Progenitor cell of endocrine pancreas (in vitro differentiated cells): ENCODE measurements around the gene MID2. TPM values are rescaled to one million over a fixed set of nuclear protein-coding genes. Genes with fewer than 3 reads are reported as not detected.
"Not testable (repeated sequence)": the region's sequence is repeated elsewhere in the genome, so short reads cannot be mapped to it uniquely, and the experiment has no call there.

Experiments
- DNase-seq: peaks from one replicate; pipeline ENCODE4 v3.0.0; 2021; ENCODE audit warnings: low spot score; ENCODE audit not compliant: unreplicated experiment
- H3K27ac Mint-ChIP-seq: 2 replicates; pipeline ENCODE4 v1.8.0; 2021; ENCODE audit warnings: mild to moderate bottlenecking, moderate library complexity, mixed read lengths
- H3K27me3 Mint-ChIP-seq: 2 replicates; pipeline ENCODE4 v1.8.0; 2021; ENCODE audit warnings: mixed read lengths
- H3K36me3 Mint-ChIP-seq: 2 replicates; pipeline ENCODE4 v1.8.0; 2022; ENCODE audit warnings: mixed read lengths; ENCODE audit not compliant: insufficient read depth
- H3K4me1 Mint-ChIP-seq: 2 replicates; pipeline ENCODE4 v1.8.0; 2021; ENCODE audit warnings: low read depth, mixed read lengths
- H3K4me3 Mint-ChIP-seq: 2 replicates; pipeline ENCODE4 v1.8.0; 2021; ENCODE audit warnings: low read depth, mild to moderate bottlenecking, moderate library complexity, mixed read lengths
- H3K9me3 Mint-ChIP-seq: 2 replicates; pipeline ENCODE4 v1.8.0; 2021; ENCODE audit warnings: low read depth, mixed read lengths
- total RNA-seq: library from RNA; stranded (reverse); gene quantifications from 2 replicates; pipeline ENCODE4 v1.2.1, GENCODE V29; 2021
- TF ChIP-seq, protein P1 (sequence below): fragments of 200-600 bp; sonication (generic); IDR thresholded peaks from one replicate; pipeline ENCODE4 v1.5.0; 2021; ENCODE audit warnings: antibody characterized with exemption, mild to moderate bottlenecking; ENCODE audit not compliant: unreplicated experiment

MID2 gene
- total RNA-seq, 1 donor from 2014 or later: 5.9 TPM

DNA sequence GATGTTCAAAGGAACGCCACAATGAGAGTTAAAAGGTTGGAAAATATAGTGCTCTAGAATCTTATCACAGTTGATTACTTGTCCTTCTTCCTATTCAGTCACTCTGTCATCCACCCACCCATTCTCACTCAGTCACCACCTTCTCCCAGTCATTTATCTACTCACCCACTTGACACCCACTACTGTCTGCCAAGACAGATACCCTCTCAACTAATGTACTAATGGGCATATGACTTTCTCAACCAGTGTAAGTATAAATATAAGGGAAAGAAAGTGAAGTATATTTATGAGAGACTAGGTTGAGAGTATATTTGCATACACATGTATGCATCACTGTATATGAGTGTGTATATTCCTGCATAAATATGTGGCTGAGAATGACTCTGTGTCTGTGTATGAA is 20.0 kb downstream of the MID2 start:
- TF ChIP-seq, protein P1, sequence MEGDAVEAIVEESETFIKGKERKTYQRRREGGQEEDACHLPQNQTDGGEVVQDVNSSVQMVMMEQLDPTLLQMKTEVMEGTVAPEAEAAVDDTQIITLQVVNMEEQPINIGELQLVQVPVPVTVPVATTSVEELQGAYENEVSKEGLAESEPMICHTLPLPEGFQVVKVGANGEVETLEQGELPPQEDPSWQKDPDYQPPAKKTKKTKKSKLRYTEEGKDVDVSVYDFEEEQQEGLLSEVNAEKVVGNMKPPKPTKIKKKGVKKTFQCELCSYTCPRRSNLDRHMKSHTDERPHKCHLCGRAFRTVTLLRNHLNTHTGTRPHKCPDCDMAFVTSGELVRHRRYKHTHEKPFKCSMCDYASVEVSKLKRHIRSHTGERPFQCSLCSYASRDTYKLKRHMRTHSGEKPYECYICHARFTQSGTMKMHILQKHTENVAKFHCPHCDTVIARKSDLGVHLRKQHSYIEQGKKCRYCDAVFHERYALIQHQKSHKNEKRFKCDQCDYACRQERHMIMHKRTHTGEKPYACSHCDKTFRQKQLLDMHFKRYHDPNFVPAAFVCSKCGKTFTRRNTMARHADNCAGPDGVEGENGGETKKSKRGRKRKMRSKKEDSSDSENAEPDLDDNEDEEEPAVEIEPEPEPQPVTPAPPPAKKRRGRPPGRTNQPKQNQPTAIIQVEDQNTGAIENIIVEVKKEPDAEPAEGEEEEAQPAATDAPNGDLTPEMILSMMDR: no peak
- H3K9me3 Mint-ChIP-seq: peaks cover 2% of the 10 kb centered on the region
- H3K4me3 Mint-ChIP-seq: no peak overlapping the region
- no peak for DNase-seq
- H3K4me1 Mint-ChIP-seq: no peaks in the 10 kb centered on the region
- H3K36me3 Mint-ChIP-seq: peaks cover 1% of the 10 kb centered on the region
- no peak overlapping the region for H3K27ac Mint-ChIP-seq
- no peaks in the 10 kb centered on the region for H3K27me3 Mint-ChIP-seq

DNA sequence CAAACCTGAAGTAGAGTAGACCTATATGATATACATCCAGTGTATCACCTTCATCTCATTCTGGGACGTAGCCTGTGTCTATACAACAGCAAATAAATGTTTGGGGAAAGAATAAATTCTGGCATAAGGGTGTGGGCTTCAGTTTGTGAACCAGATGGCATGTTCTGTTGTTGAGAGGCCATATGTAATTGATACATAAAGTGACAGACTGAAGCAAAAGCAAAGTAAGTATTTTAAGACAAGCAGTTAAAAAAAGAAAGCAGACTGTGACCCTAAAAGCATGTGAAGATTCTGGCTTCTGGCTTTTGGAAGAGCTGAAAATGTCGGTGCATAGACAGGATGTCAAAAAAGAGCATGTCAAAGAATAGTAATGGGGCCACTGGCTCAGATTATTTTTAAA is 22.9 kb downstream of the MID2 start:
- TF ChIP-seq, protein P1: no peak
- Mint-ChIP-seq H3K36me3 (no peaks in the 10 kb centered on the region), H3K9me3 (peaks cover 10% of the 10 kb centered on the region), H3K4me3 (no peak overlapping the region), H3K27ac (no peak overlapping the region), H3K4me1 (no peaks in the 10 kb centered on the region), H3K27me3 (no peaks in the 10 kb centered on the region)
- DNase-seq: no peak

DNA sequence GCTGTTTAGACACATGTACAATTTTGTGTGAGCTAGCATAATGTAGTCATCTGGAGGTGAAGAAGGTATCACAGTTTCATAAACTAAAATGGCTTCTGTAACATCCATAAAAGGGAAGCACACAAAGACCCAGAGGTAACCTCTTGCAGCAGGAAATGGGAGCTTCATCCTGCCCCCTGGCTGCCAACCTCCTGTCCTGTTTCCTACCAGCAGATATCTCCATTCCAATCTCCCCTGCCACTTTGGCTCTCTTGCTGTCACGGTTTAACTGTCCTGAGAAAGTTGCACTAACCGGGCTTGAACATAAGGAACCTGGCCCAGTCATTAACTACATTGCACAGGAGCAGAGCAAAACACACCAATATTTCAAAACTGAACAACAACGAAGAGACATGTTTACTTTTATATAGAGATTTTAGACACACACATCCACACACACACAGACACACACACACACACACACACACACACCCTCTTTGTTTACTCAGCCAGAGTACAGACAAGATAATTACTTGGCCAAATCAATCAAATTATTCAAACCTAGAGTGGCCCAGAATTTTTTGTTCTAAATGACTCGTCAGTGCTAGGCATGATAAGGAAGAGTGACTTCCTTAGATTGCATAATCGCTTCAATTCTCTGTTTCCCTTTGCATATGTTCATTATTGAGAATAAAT is 24.2 kb downstream of the MID2 start:
- DNase-seq: no peak
- no peak overlapping the region for H3K4me3 Mint-ChIP-seq
- TF ChIP-seq, protein P1: no peak

DNA sequence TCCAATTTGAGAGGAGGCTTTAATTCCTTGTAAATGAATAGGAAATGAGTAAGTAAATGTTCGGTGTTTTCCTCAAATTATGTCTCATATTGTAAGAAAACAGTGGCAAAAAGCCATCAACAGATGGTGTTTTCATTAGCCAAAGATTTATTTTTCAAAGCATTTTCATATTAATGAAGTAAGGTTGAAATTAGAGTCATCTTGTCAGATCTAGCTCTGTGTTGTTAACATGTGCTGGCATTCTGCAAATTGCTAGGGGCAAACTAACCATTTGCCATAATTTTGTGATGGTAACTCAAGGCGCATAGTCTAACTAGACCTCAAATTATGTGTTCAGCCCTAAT is 24.7 kb downstream of the MID2 start:
- Mint-ChIP-seq H3K27me3 (no peaks in the 10 kb centered on the region), H3K36me3 (no peaks in the 10 kb centered on the region), H3K27ac (no peak overlapping the region), H3K9me3 (peaks cover 10% of the 10 kb centered on the region), H3K4me3 (no peak overlapping the region), H3K4me1 (no peaks in the 10 kb centered on the region)
- TF ChIP-seq, protein P1: no peak
- no peak for DNase-seq

More for the DNA sequence above, 24.2 kb downstream of the MID2 start:
- Mint-ChIP-seq H3K36me3 (no peaks in the 10 kb centered on the region), H3K27me3 (no peaks in the 10 kb centered on the region), H3K27ac (no peak overlapping the region), H3K4me1 (no peaks in the 10 kb centered on the region), H3K9me3 (peaks cover 10% of the 10 kb centered on the region)

DNA sequence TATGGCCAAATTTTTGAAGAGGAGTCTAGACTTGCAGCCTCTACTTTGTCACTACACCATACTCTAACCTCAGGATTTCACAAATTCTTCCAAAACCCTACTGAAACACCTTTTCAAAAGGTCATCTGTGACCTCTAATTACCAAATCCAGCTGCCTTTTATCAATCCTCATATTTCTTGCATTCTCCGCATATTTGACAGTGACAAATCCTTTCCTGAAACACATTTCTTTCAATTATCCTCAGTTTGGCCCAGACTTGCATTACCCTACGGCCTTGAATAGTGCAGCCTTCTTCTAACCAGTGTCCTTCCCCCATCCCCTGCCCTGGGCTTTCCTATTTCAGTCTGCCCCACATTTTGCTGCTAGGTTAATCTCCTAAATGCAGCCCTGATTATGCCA is 25.5 kb downstream of the MID2 start:
- TF ChIP-seq, protein P1: no peak
- no peak overlapping the region for H3K4me3 Mint-ChIP-seq
- no peaks in the 10 kb centered on the region for H3K27me3 Mint-ChIP-seq
- peaks cover 10% of the 10 kb centered on the region for H3K9me3 Mint-ChIP-seq
- H3K4me1 Mint-ChIP-seq: no peaks in the 10 kb centered on the region
- no peaks in the 10 kb centered on the region for H3K36me3 Mint-ChIP-seq
- no peak for DNase-seq
- no peak overlapping the region for H3K27ac Mint-ChIP-seq

DNA sequence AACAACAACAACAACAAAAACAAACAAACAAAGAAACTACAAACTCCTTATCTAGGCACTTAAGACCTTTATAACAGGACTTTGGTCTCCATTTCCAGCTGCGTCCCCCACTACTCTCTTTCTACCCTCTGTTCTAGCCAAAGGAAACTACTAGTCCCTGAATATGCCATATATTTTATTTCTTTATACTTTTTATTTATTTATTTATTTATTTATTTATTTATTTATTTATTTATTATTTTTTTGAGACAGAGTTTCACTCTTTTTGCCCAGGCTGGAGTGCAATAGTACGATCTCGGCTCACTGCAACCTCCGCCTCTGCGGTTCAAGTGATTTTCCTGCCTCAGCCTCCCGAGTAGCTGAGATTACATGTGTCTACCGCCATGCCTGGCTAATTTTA is 26.0 kb downstream of the MID2 start:
- not testable (repeated sequence) for H3K4me3 Mint-ChIP-seq, H3K27me3 Mint-ChIP-seq, H3K27ac Mint-ChIP-seq, H3K36me3 Mint-ChIP-seq, DNase-seq, H3K4me1 Mint-ChIP-seq
- H3K9me3 Mint-ChIP-seq: peaks cover 10% of the 10 kb centered on the region
